Stimulated activated CD4-positive, alpha-beta T cell treated with anti-CD3 and anti-CD28 coated beads, Interleukin-12 subunit alpha, Interleukin-12 subunit beta, amount 100 ng/mL, for 24 hours (primary cell): ENCODE measurements around the gene SKP2.
"Not testable (repeated sequence)": the region's sequence is repeated elsewhere in the genome, so short reads cannot be mapped to it uniquely, and the experiment has no call there.

Experiments used
- DNase-seq, 2 experiments: peaks; one replicate each; pipeline ENCODE4 v3.0.0-alpha.2; 2020; ENCODE audit warnings: low read depth in 2 of 2

Gene SKP2

DNA sequence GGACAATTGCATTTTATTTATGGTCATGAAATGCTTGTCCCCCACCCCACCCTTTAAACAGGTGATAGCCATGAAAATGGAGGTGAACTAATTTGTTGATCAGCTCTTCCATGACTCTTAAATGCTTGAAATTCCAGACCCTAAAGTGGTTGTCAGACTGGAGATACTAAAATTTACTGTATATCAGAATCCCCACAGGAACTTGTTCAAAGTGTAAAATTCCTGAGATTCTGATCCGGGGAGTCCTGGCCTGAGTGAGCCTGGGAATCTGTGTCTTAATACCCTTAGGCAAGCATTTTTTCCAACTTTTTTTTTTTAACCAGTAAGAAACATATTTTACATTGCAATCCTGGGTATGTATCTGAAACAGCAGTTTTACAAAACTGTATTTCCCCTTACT is 4.7 kb downstream of the SKP2 start:
- DNase-seq, result no peak

GRCh38 chr5:36158144-36158543 is 6.2 kb downstream of the SKP2 start:
- DNase-seq, result no peak

GRCh38 chr5:36160617-36161016 is 8.7 kb downstream of the SKP2 start:
- no peak for DNase-seq

- DNase-seq, result no peak
Measured at GRCh38 chr5:36161361-36161760, 9.4 kb downstream of the SKP2 start.

DNA sequence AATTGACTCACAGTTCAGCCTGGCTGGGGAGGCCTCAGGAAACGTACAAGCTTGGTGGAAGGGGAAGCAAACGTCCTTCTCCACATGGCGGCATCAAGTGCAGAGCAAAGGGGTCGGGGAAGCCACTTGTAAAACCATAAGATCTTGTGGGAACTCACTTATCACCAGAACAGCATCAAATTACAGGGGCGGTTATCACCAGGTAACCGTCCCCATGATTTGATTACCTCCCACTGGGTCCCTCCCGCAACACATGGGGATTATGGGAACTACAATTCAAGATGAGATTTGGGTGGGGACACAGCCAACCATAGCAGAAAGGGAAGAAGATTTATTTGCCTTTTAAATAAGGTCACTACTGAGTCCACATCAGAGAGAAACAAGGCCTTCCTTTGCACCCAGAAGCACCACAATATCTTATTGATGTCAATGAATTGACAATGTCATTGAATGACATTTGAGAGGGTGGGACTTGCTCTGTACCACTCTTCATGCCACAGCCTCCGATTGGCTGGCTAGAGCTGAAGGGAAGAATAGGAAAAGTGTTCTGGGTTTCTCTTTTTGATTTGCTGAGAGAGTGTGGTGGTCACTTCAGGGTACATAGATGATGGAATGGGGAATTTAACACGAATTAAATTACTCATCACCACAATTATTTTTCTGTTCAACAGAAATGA is 11.0 kb downstream of the SKP2 start:
- no peak for DNase-seq

GRCh38 chr5:36164461-36164860 is 12.6 kb downstream of the SKP2 start:
- DNase-seq, result no peak

GRCh38 chr5:36168737-36169136 is 16.8 kb downstream of the SKP2 start:
- DNase-seq, result no peak

DNA sequence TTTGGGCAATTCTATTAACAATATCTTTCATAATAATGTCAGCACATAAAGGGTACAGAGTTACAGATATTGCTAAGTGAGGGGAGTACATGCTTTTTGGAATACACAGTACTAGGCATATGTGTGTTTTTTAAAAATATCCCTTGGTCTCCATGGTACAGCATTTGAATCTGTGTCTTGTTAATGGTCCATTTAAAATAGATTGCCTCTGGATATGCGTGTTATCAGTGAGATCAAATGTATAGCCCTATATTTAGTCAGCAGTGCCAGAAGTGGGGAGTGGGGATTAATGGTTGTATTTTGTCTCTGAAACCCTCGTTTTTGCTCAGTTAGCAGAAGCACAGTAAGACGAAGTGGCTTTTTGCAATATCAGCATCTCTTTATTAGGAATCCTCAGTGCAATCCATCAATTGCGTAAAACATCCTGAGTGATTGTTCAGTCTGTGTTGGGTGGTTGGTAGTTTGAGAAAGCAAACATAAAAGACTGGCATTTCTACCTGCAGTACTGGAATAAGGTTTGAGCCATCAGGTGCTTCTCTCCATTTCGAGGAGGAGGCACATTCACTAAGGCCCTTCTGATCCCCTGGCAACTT is 19.0 kb downstream of the SKP2 start:
- DNase-seq, result no peak

DNA sequence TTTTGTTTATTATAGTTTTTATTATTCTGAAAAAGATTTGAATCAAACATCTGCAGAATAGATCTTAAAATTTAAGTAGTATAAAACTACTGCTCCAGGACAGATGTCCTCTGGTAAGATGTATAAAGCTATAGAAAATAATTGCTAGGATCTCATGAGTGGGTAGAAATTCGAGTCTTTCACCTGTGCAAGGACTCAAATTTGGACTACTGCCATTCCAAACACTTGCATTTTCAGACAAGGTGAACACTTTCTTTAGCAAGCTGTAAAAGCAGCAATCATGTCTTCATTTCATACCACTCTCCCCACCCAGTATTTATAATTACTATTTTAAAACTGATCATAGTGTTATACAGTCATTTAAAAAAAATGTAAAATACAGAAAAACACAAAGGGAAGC is 20.7 kb downstream of the SKP2 start:
- DNase-seq, result no peak

DNA sequence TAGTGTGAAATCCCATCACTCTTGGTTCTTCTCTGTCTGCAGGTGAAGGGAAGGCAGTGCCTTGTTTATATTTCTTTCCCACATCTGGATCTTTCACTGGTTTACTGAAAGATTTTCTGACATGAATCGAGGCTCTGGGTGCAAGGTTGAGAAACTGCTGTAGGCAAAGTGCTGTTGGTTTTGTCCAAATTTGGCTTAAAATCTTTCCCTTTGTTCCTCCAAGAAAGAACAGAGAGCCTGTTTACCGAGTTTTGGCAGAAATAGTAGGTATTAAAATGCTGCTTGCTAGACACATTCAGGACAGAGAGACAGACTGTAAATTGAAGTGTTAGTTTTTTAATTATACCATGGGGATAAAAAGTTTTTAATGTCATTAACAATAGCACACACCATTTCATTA is 21.5 kb downstream of the SKP2 start:
- no peak for DNase-seq

- no peak for DNase-seq
Measured at GRCh38 chr5:36174119-36174518, 22.2 kb downstream of the SKP2 start.

DNA sequence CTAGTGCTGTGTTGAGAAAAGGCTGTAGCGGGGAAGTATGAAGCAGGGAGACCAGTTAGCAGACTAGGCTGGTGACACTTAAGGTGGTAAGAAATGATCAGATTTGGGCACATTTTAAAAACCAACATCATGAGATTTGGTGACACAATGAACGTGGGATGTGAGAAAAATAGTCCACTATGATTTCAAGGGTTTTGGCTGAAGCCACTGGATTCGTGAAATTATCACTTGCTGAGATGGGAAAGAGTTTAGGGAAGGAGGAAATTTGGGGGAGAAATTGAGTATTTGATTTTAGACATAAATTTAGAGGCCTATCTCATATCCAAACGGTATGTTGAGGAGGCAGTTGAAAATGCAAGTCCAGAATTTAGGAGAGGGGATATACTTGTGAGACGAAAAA is 23.1 kb downstream of the SKP2 start:
- DNase-seq, result no peak

- DNase-seq, result no peak
Measured at GRCh38 chr5:36177154-36177553, 25.2 kb downstream of the SKP2 start.

- DNase-seq, result no peak
Measured at GRCh38 chr5:36177715-36178523, 26.0 kb downstream of the SKP2 start.

GRCh38 chr5:36178524-36178890 is 26.6 kb downstream of the SKP2 start:
- no peak for DNase-seq

GRCh38 chr5:36179950-36180349 is 28.0 kb downstream of the SKP2 start:
- no peak for DNase-seq

DNA sequence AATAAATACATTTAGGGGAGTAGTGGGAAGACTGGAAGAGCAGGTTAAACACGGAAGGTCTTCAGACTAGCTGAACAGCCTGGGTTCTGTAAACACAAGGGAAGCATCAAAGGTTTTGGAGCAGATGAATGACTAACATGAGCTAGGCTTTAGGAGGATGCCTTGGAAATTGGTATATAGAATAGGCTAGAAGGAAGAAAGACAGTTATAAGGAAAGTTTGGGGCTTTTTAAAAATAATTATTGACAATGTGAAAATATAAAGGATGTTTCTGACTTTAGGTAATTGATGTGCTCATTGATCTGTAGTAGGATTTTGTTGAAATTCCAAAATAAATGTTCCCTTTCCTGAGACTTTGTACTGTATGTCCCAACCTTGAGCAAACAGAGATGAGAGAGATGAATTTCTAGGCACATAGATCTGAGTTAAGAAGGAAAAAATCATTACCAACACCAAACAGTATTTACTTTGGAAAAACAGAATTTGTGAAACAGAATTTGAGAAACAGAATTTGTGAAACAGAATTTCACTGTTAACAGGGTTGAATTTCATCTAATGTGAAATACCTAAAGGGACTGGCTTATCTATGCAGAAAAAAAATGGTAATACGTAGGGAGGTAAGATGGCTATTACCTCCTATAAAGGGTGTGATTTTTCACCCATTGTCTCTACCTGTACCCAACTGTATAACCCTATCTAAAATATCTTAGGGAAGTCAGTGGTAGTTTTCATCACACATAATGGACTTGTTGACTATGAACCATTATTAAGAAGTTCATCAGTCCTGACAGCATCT is 28.8 kb downstream of the SKP2 start:
- no peak for DNase-seq

- DNase-seq, result no peak
Measured at GRCh38 chr5:36181774-36182173, 29.9 kb downstream of the SKP2 start.

DNA sequence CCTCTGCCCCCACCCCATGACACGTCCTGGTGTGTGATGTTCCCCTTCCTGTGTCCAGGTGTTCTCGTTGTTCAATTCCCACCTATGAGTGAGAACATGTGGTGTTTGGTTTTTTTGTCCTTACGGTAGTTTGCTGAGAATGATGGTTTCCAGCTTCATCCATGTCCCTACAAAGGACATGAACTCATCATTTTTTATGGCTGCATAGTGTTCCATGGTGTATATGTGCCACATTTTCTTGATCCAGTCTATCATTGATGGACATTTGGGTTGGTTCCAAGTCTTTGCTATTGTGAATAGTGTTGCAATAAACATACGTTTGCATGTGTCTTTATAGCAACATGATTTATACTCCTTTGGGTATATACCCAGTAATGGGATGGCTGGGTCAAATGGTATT is 32.5 kb downstream of the SKP2 start:
- DNase-seq, result not testable (repeated sequence)

DNA sequence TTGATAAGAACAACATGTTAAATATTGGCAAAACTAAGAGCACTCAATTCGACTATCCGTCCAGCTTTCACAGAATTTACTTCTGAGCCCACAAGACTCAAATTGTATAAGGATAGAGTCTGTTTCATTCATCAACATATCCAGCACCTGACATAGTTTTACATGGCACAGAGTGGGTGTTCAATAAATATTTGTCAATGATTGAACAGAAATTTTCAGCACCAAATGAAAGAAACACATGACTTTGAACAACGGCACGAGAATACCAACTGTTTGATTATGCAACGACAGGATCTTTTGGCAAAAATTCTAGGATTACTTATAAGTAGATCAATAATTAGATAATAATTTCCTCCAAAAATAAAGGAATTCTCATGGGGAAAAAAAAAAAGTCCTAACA is 41.8 kb downstream of the SKP2 start:
- no peak for DNase-seq

- DNase-seq, result no peak
Measured at GRCh38 chr5:36198281-36198680, 46.4 kb downstream of the SKP2 start.

DNA sequence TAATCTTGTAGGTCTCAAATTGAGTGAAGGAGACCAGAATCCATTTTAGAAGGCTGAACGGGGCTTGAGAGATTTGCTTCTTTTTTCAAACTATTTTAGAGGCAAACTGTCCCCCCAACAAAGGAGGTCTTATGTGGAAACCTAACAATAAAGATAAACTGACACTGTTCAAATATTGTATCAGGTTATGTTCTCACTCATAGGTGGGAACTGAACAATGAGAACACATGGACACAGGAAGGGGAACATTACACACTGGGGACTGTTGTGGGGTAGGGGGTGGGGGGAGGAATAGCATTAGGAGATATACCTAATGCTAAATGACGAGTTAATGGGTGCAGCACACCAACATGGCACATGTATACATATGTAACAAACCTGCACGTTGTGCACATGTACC is 46.9 kb downstream of the SKP2 start:
- not testable (repeated sequence) for DNase-seq
